IMR-90 (cell line): ENCODE results near the gene URB1. TPM values are rescaled to one million over a fixed set of nuclear protein-coding genes. Genes with fewer than 3 reads are reported as not detected.

Experiments
- ATAC-seq: fragments of 200-7000 bp; cut with Tn5 transposase; 2 replicates; pipeline ENCODE4 v1.9.1; 2020; ENCODE audit warnings: low read depth, mild to moderate bottlenecking, moderate library complexity
- BruUV-seq: library from RNA; stranded (reverse); fragments of 400-500 nt; replicated peaks from 2 replicates; lab custom pipeline; 2021; lab: Mats Ljungman, UMichigan
- CTCF ChIA-PET: fragments of 300-600 bp; formaldehyde crosslinking; extraction: SDS; loops from one replicate; lab custom pipeline; 2021; ENCODE audit warnings: antibody characterized with exemption; lab: Yijun Ruan, JAX
- POLR2A ChIA-PET: fragments of 300-600 bp; sonication (Branson Sonifier 250); formaldehyde crosslinking; loops from one replicate; lab custom pipeline; 2022; ENCODE audit warnings: antibody characterized with exemption; ENCODE audit not compliant: unreplicated experiment; lab: Charles Lee
- DNase-seq: peaks from one replicate; pipeline ENCODE4 v3.0.0; 2013
- H2AFZ ChIP-seq: replicated peaks from 2 replicates; pipeline ENCODE3; 2013; ENCODE audit warnings: low read length, mild to moderate bottlenecking; ENCODE audit not compliant: poor library complexity
- H2AK5ac ChIP-seq: 2 replicates; pipeline ENCODE4 v1.6.1; 2013; ENCODE audit warnings: low read depth, low read length, inconsistent platforms
- H2AK9ac ChIP-seq: replicated peaks from 2 replicates; pipeline ENCODE3; 2013; ENCODE audit warnings: mild to moderate bottlenecking, low read depth, low read length, moderate library complexity; ENCODE audit not compliant: poor library complexity
- H2BK120ac ChIP-seq: 2 replicates; pipeline ENCODE4 v1.6.1; 2013; ENCODE audit warnings: low read depth, low read length, inconsistent platforms
- H2BK15ac ChIP-seq: 3 replicates; pipeline ENCODE4 v1.6.1; 2013; ENCODE audit warnings: low read depth, low read length, inconsistent platforms
- H2BK20ac ChIP-seq: 2 replicates; pipeline ENCODE4 v1.6.1; 2013; ENCODE audit warnings: low read depth, mild to moderate bottlenecking, inconsistent platforms, low read length, moderate library complexity
- H2BK5ac ChIP-seq: 2 replicates; pipeline ENCODE4 v1.6.1; 2013; ENCODE audit warnings: mild to moderate bottlenecking, low read depth, low read length, inconsistent platforms; ENCODE audit not compliant: poor library complexity, severe bottlenecking
- H3K14ac ChIP-seq: replicated peaks from 2 replicates; pipeline ENCODE4 v1.6.1; 2013; ENCODE audit warnings: low read depth, low read length, inconsistent platforms
- H3K18ac ChIP-seq: 2 replicates; pipeline ENCODE4 v1.6.1; 2013; ENCODE audit warnings: low read depth, low read length, control low read depth
- H3K23ac ChIP-seq: 2 replicates; pipeline ENCODE4 v1.6.1; 2013; ENCODE audit warnings: low read depth, low read length, inconsistent platforms
- H3K27ac ChIP-seq: 2 replicates; pipeline ENCODE4 v1.5.1; 2013; ENCODE audit warnings: mild to moderate bottlenecking, control low read depth, low read length; ENCODE audit not compliant: insufficient read depth
- H3K27me3 ChIP-seq: 2 replicates; pipeline ENCODE4 v1.6.1; 2013; ENCODE audit warnings: low read length; ENCODE audit not compliant: control insufficient read depth, insufficient read depth
- H3K36me3 ChIP-seq: 2 replicates; pipeline ENCODE4 v1.6.1; 2013; ENCODE audit warnings: low read length, mixed read lengths; ENCODE audit not compliant: control insufficient read depth, insufficient read depth
- H3K4ac ChIP-seq: 2 replicates; pipeline ENCODE4 v1.6.1; 2013; ENCODE audit warnings: low read depth, low read length, inconsistent platforms
- H3K4me1 ChIP-seq: 2 replicates; pipeline ENCODE4 v1.6.1; 2013; ENCODE audit warnings: low read length, mixed read lengths; ENCODE audit not compliant: control insufficient read depth, insufficient read depth
- H3K4me2 ChIP-seq: 2 replicates; pipeline ENCODE4 v1.6.1; 2013; ENCODE audit warnings: low read depth, mild to moderate bottlenecking, control low read depth, low read length, moderate library complexity
- H3K4me3 ChIP-seq: 2 replicates; pipeline ENCODE4 v1.5.1; 2013; ENCODE audit warnings: low read depth, mild to moderate bottlenecking, control low read depth, low read length, moderate library complexity; ENCODE audit not compliant: insufficient read depth
- H3K56ac ChIP-seq: 2 replicates; pipeline ENCODE4 v1.6.1; 2013; ENCODE audit warnings: low read length, inconsistent platforms; ENCODE audit not compliant: insufficient read depth; ENCODE audit errors: extremely low read depth
- H3K79me1 ChIP-seq, 2 experiments: 2 replicates each; pipeline ENCODE4 v1.6.1; 2013; ENCODE audit warnings: low read length in 2 of 2, inconsistent platforms in 1 of 2, low read depth in 1 of 2
- H3K9ac ChIP-seq: 2 replicates; pipeline ENCODE4 v1.6.1; 2013; ENCODE audit warnings: low read depth, low read length, control low read depth
- H3K9me1 ChIP-seq: 2 replicates; pipeline ENCODE4 v1.6.1; 2013; ENCODE audit warnings: low read length, inconsistent platforms; ENCODE audit not compliant: insufficient read depth
- H3K9me3 ChIP-seq: 2 replicates; pipeline ENCODE4 v1.6.1; 2013; ENCODE audit warnings: low read length; ENCODE audit not compliant: control insufficient read depth, insufficient read depth
- H4K20me1 ChIP-seq: 2 replicates; pipeline ENCODE4 v1.6.1; 2013; ENCODE audit warnings: low read length, inconsistent platforms; ENCODE audit not compliant: insufficient read depth
- H4K5ac ChIP-seq: 2 replicates; pipeline ENCODE4 v1.6.1; 2013; ENCODE audit warnings: mild to moderate bottlenecking, low read depth, low read length, control low read depth
- H4K8ac ChIP-seq, 2 experiments: 2 replicates each; pipeline ENCODE4 v1.6.1; 2013; ENCODE audit warnings: low read depth in 2 of 2, low read length in 2 of 2, control low read depth in 1 of 2, inconsistent platforms in 1 of 2
- H4K91ac ChIP-seq: 2 replicates; pipeline ENCODE4 v1.6.1; 2013; ENCODE audit warnings: low read depth, low read length, inconsistent platforms; ENCODE audit not compliant: insufficient read depth
- CHD1 ChIP-seq: IDR thresholded peaks from 2 replicates; pipeline ENCODE4 v1.6.1; 2012; ENCODE audit warnings: low read depth, low read length, improper control_type of control experiment
- RFX5 ChIP-seq: IDR thresholded peaks from 2 replicates; pipeline ENCODE4 v1.8.0; 2012; ENCODE audit warnings: low read depth, mild to moderate bottlenecking, low read length, moderate library complexity
- WGBS, 2 experiments: methylation state at CpG; one replicate each; pipeline versions ENCODE4 v1.1.5 to v1.1.7; 2013; ENCODE audit warnings: missing lambda C conversion rate in 2 of 2; ENCODE audit not compliant: insufficient read length in 1 of 2; ENCODE audit errors: extremely low coverage in 2 of 2; 5-methylcytosine and 5-hydroxymethylcytosine counted together
- dilution Hi-C: fragments of 300-500 bp; cut with HindIII; formaldehyde crosslinking; loops from one replicate; pipeline ENCODE4 v1.14.3; 2018; ENCODE audit warnings: low sequenced_read_pairs; ENCODE audit not compliant: unreplicated experiment
- in situ Hi-C: fragments of 300-500 bp; cut with MboI; formaldehyde crosslinking; loops from 3 replicates; pipeline ENCODE4 v1.14.3; 2019; ENCODE audit warnings: low sequenced_read_pairs, inconsistent platforms, mixed read lengths
- intact Hi-C: fragments of 100-400 bp; cut with micrococcal nuclease; formaldehyde crosslinking; loops from 2 replicates; pipeline ENCODE4 v1.10.0; 2022
- polyA plus RNA-seq, 3 experiments: library from polyadenylated mRNA; depleted of rRNA; stranded (reverse); fragments of >200 nt; gene quantifications; 2 replicates each; pipeline ENCODE4 v1.2.3, GENCODE V29; 2012; ENCODE audit warnings: low replicate concordance in 1 of 3
- total RNA-seq: library from RNA; depleted of rRNA; stranded (reverse); fragments of >200 nt; gene quantifications from 2 replicates; pipeline ENCODE4 v1.2.3, GENCODE V29; 2012

Gene URB1
- total and polyA plus RNA-seq, 2 of the 4 experiments (the other 2 are of a cell fraction): 9.2 to 12.7 TPM

- no peak overlapping the region for H3K27ac ChIP-seq
- H2BK20ac ChIP-seq: no peak overlapping the region
- H3K14ac ChIP-seq: no peak overlapping the region
- dilution Hi-C loops (no loop called here), intact Hi-C loops (no loop called here), in situ Hi-C loops (no loop called here)
- no peak overlapping the region for H2BK5ac ChIP-seq
- H3K9ac ChIP-seq: no peak overlapping the region
- POLR2A ChIA-PET: no interaction called here
- ATAC-seq: no peak
- no peak overlapping the region for H4K5ac ChIP-seq
- no peak overlapping the region for H4K8ac ChIP-seq
- WGBS, 2 experiments: no CpG with 5 or more reads among the region's 2 CpGs
- peaks cover 6% of the 10 kb centered on the region; the same call in 1 of the 2 replicates for H3K9me1 ChIP-seq
- no peak overlapping the region for H3K4ac ChIP-seq
- no peak for DNase-seq
- H3K4me1 ChIP-seq: peaks cover 11% of the 10 kb centered on the region; the same call in 1 of the 2 replicates
- H2AK5ac ChIP-seq: no peak overlapping the region
- H3K56ac ChIP-seq: no peak overlapping the region
- H4K20me1 ChIP-seq: no peaks in the 10 kb centered on the region
- H3K4me2 ChIP-seq: no peak overlapping the region
- H3K36me3 ChIP-seq: no peaks in the 10 kb centered on the region
- CTCF ChIA-PET: interaction anchor here (0.7 kb wide), 1 partner anchor 10 kb away, joined by 4 read pairs; no protein-coding TSS in a partner anchor
- H3K9me3 ChIP-seq: no peaks in the 10 kb centered on the region
- no peak overlapping the region for H2BK120ac ChIP-seq
- H3K18ac ChIP-seq: no peak overlapping the region
- peaks cover 0 to 5% of the 10 kb centered on the region in 2 experiments; a peak in 1 of 4 replicates for H3K79me1 ChIP-seq
- H2AFZ ChIP-seq: no peak overlapping the region
- H3K4me3 ChIP-seq: no peak overlapping the region
- TF ChIP-seq RFX5 (no peak), CHD1 (no peak)
- BruUV-seq: no TSS peak
- no peak overlapping the region for H2BK15ac ChIP-seq
- no peak overlapping the region for H3K23ac ChIP-seq
- H3K27me3 ChIP-seq: no peaks in the 10 kb centered on the region
- H2AK9ac ChIP-seq: no peak overlapping the region
- H4K91ac ChIP-seq: no peak overlapping the region
Observed at GRCh38 chr21:32422064-32422463, 29.3 kb upstream of the URB1 start.
